Right cardiac atrium (tissue), 5 donors: Measurements from ENCODE around the gene GPR42. TPM values are rescaled to one million over a fixed set of nuclear protein-coding genes. Genes with fewer than 3 reads are reported as not detected.

ENCODE experiments used
- ATAC-seq, 2 donors: fragments of 200-7000 bp; cut with Tn5 transposase; one replicate each; pipeline versions ENCODE4 v1.8.0 to v1.9.1; 2020; ENCODE audit warnings: moderate library complexity in 2 of 2, mild to moderate bottlenecking in 1 of 2
- DNase-seq, 3 donors: peaks; one replicate each; pipeline ENCODE4 v3.0.0-alpha.2; 2020
- H3K27ac ChIP-seq: one replicate; pipeline ENCODE4 v1.5.1; 2013; ENCODE audit warnings: mild to moderate bottlenecking, low read length, control low read depth, moderate library complexity
- H3K27me3 ChIP-seq: one replicate; pipeline ENCODE4 v1.6.1; 2013; ENCODE audit not compliant: control insufficient read depth, insufficient read depth
- H3K4me1 ChIP-seq: one replicate; pipeline ENCODE4 v1.6.1; 2013; ENCODE audit warnings: low read length; ENCODE audit not compliant: control insufficient read depth, insufficient read depth
- H3K4me3 ChIP-seq: one replicate; pipeline ENCODE4 v1.5.1; 2013; ENCODE audit warnings: low read length, control low read depth
- H3K9me3 ChIP-seq: one replicate; pipeline ENCODE4 v1.6.1; 2013; ENCODE audit warnings: low read length; ENCODE audit not compliant: control insufficient read depth
- WGBS: extraction: QIAGEN DNeasy Blood & Tissue Kit; methylation state at CpG from one replicate; pipeline ENCODE4 v1.1.7; 2013; 5-methylcytosine and 5-hydroxymethylcytosine counted together
- intact Hi-C, 4 donors: fragments of 100-400 bp; cut with DNase I; formaldehyde crosslinking; loops; one replicate each; pipeline versions ENCODE4 v1.11.0 to v1.14.0; 2022 to 2023
- microRNA-seq, 2 donors: library from miRNA; unstranded; fragments of <30 nt; microRNA quantifications; one replicate each; pipeline ENCODE4 v1.2.0, GENCODE V29; 2020 to 2021
- polyA plus RNA-seq: library from polyadenylated mRNA; stranded (reverse); fragments of 200-250 nt; gene quantifications from one replicate; pipeline ENCODE4 v1.2.3, GENCODE V29; 2013
- total RNA-seq, 4 donors: library from RNA; stranded (reverse); fragmentation: NEBNext Ultra II Directional; extraction: Animal tissue kit (Norgen Biotek cat#: 25700); gene quantifications; one replicate each; pipeline ENCODE4 v1.2.1, GENCODE V29; 2021
- donor health status: healthy with polysubstance abuse.
- donor health status: DM: no; HTN: yes; CAD: no.
- donor health status: DM: no; HTN: no; CAD: no.
- donor health status: DM: no; HTN: yes; CAD: no; lungs with severe emphysema.
- donor health status: DM: yes; HTN: yes; CAD: no.

GPR42 gene
- total and polyA plus RNA-seq, 5 donors: not detected

GRCh38 chr19:35416331-35416730, 45.5 kb downstream of the GPR42 start:
- ATAC-seq: no peak
- no peaks in the 10 kb centered on the region for H3K27me3 ChIP-seq
- no peaks in the 10 kb centered on the region for H3K9me3 ChIP-seq
- no peaks in the 10 kb centered on the region for H3K4me1 ChIP-seq
- no peak for DNase-seq
- 73% methylated on average over 7 of the region's 7 CpGs for whole genome bisulfite sequencing
- no peak overlapping the region for H3K4me3 ChIP-seq
- no peak overlapping the region for H3K27ac ChIP-seq
- intact Hi-C loops: loop anchor here in 1 of 4 donors (5.0 kb wide), 1 partner anchor 51 kb away; no protein-coding TSS in a partner anchor

- WGBS: 83% methylated on average over 2 of the region's 2 CpGs
Observed at GRCh38 chr19:35417278-35417677, 46.4 kb downstream of the GPR42 start.

GRCh38 chr19:35417713-35418534, 47.1 kb downstream of the GPR42 start:
- no peak overlapping the region for H3K27ac ChIP-seq
- H3K4me3 ChIP-seq: no peak overlapping the region
- 72% methylated on average over 7 of the region's 7 CpGs for WGBS
- ATAC-seq: no peak
- intact Hi-C loops: loop anchor here in 1 of 4 donors (5.0 kb wide), 1 partner anchor 49 kb away; no protein-coding TSS in a partner anchor
- no peaks in the 10 kb centered on the region for H3K4me1 ChIP-seq
- no peaks in the 10 kb centered on the region for H3K27me3 ChIP-seq
- H3K9me3 ChIP-seq: no peaks in the 10 kb centered on the region
- DNase-seq: no peak

More at GRCh38 chr19:35417278-35417677, 46.4 kb downstream of the GPR42 start:
- ATAC-seq (no peak), DNase-seq (no peak)
- Histone ChIP-seq H3K4me3 (no peak overlapping the region), H3K9me3 (no peaks in the 10 kb centered on the region), H3K27ac (no peak overlapping the region), H3K27me3 (no peaks in the 10 kb centered on the region), H3K4me1 (no peaks in the 10 kb centered on the region)
- intact Hi-C loops: loop anchor here in 1 of 4 donors (5.0 kb wide), 1 partner anchor 50 kb away; no protein-coding TSS in a partner anchor

GRCh38 chr19:35419046-35419445, 48.2 kb downstream of the GPR42 start:
- no peak for ATAC-seq
- DNase-seq: no peak
- H3K4me3 ChIP-seq: no peak overlapping the region
- H3K27me3 ChIP-seq: no peaks in the 10 kb centered on the region
- no peaks in the 10 kb centered on the region for H3K4me1 ChIP-seq
- WGBS: 86% methylated on average over 3 of the region's 3 CpGs
- no peaks in the 10 kb centered on the region for H3K9me3 ChIP-seq
- H3K27ac ChIP-seq: no peak overlapping the region
- intact Hi-C loops: loop anchor here in 1 of 4 donors (5.0 kb wide), 1 partner anchor 48 kb away; no protein-coding TSS in a partner anchor

- no peak overlapping the region for H3K27ac ChIP-seq
- H3K4me3 ChIP-seq: no peak overlapping the region
- ATAC-seq (no peak), DNase-seq (no peak)
- H3K9me3 ChIP-seq: no peaks in the 10 kb centered on the region
- WGBS: 75% methylated on average over 5 of the region's 5 CpGs
- no peaks in the 10 kb centered on the region for H3K27me3 ChIP-seq
- intact Hi-C loops: loop anchor here in 1 of 4 donors (5.0 kb wide), 1 partner anchor 47 kb away; no protein-coding TSS in a partner anchor
- H3K4me1 ChIP-seq: no peaks in the 10 kb centered on the region
Observed at GRCh38 chr19:35419805-35420204, 48.9 kb downstream of the GPR42 start.

GRCh38 chr19:35421362-35421761, 50.5 kb downstream of the GPR42 start:
- ATAC-seq (no peak), DNase-seq (no peak)
- intact Hi-C loops: no loop called here
- Histone ChIP-seq H3K4me3 (no peak overlapping the region), H3K9me3 (no peaks in the 10 kb centered on the region), H3K27me3 (no peaks in the 10 kb centered on the region), H3K27ac (no peak overlapping the region), H3K4me1 (no peaks in the 10 kb centered on the region)
- 64% methylated on average over 11 of the region's 11 CpGs for WGBS

Small RNAs within 50 kb of the gene (microRNA-seq; reads per million reads assigned to microRNA genes)
- gene MIR5196: 0 reads per million in 2 donors

Other genes starting within 250 kb of the GPR42 start
- 10 to 100 TPM; 25.0 to 40.9 (median 32.5) TPM for gene LGI4, start 236.0 kb upstream of the GPR42 start, total RNA-seq
- gene LGI4, start 236.0 kb upstream of the GPR42 start, polyA plus RNA-seq: 35.6 TPM
- 100 to 1,000 TPM; 441 to 544 (median 499) TPM for gene FXYD1, start 232.2 kb upstream of the GPR42 start, total RNA-seq
- 289 TPM for gene FXYD1, start 232.2 kb upstream of the GPR42 start, polyA plus RNA-seq
- gene FXYD7, start 227.8 kb upstream of the GPR42 start, total RNA-seq: under 1 TPM in 1 of 4 donors, not detected in 3; 0.40 TPM
- 0.25 TPM for gene FXYD7, start 227.8 kb upstream of the GPR42 start, polyA plus RNA-seq
- 10 to 100 TPM; 22.5 to 46.3 (median 31.0) TPM for gene FXYD5, start 216.3 kb upstream of the GPR42 start, total RNA-seq
- gene FXYD5, start 216.3 kb upstream of the GPR42 start, polyA plus RNA-seq: 31.8 TPM
- gene FAM187B, start 142.3 kb upstream of the GPR42 start, total RNA-seq: not detected
- not detected for gene FAM187B, start 142.3 kb upstream of the GPR42 start, polyA plus RNA-seq
- 1 to 10 TPM; 4.6 to 8.9 (median 4.8) TPM for gene LSR, start 122.1 kb upstream of the GPR42 start, total RNA-seq
- gene LSR, start 122.1 kb upstream of the GPR42 start, polyA plus RNA-seq: 5.0 TPM
- 100 to 1,000 TPM; 182 to 270 (median 239) TPM for gene USF2, start 102.1 kb upstream of the GPR42 start, total RNA-seq
- gene USF2, start 102.1 kb upstream of the GPR42 start, polyA plus RNA-seq: 332 TPM
- gene HAMP, start 88.5 kb upstream of the GPR42 start, total RNA-seq: 100 to 1,000 TPM; 164 to 286 (median 230) TPM
- gene HAMP, start 88.5 kb upstream of the GPR42 start, polyA plus RNA-seq: 406 TPM
- gene MAG, start 78.9 kb upstream of the GPR42 start, total RNA-seq: not detected
- gene MAG, start 78.9 kb upstream of the GPR42 start, polyA plus RNA-seq: 1.3 TPM
- gene CD22, start 41.9 kb upstream of the GPR42 start, total RNA-seq: under 1 TPM; 0.54 to 0.80 (median 0.72) TPM
- gene CD22, start 41.9 kb upstream of the GPR42 start, polyA plus RNA-seq: 0.20 TPM
- gene FFAR1, start 23.2 kb upstream of the GPR42 start, total RNA-seq: not detected
- gene FFAR1, start 23.2 kb upstream of the GPR42 start, polyA plus RNA-seq: not detected
- under 1 TPM in 1 of 4 donors, not detected in 3; 0.31 TPM for gene FFAR3, start 12.6 kb upstream of the GPR42 start, total RNA-seq
- gene FFAR3, start 12.6 kb upstream of the GPR42 start, polyA plus RNA-seq: 0.05 TPM
- under 1 TPM in 3 of 4 donors, not detected in 1; 0.28 to 0.63 (median 0.44) TPM for gene FFAR2, start 77.2 kb downstream of the GPR42 start, total RNA-seq
- 0.11 TPM for gene FFAR2, start 77.2 kb downstream of the GPR42 start, polyA plus RNA-seq
- not detected for gene KRTDAP, start 119.4 kb downstream of the GPR42 start, total RNA-seq
- gene KRTDAP, start 119.4 kb downstream of the GPR42 start, polyA plus RNA-seq: 0.29 TPM
- 10 to 100 TPM in 3 of 4 donors, 1 to 10 TPM in 1; 9.1 to 23.4 (median 15.7) TPM for gene DMKN, start 142.6 kb downstream of the GPR42 start, total RNA-seq
- 22.8 TPM for gene DMKN, start 142.6 kb downstream of the GPR42 start, polyA plus RNA-seq
- not detected for gene SBSN, start 157.2 kb downstream of the GPR42 start, total RNA-seq
- gene SBSN, start 157.2 kb downstream of the GPR42 start, polyA plus RNA-seq: not detected
- gene GAPDHS, start 162.4 kb downstream of the GPR42 start, total RNA-seq: not detected
- not detected for gene GAPDHS, start 162.4 kb downstream of the GPR42 start, polyA plus RNA-seq
- 10 to 100 TPM; 77.3 to 94.8 (median 85.0) TPM for gene TMEM147, start 174.6 kb downstream of the GPR42 start, total RNA-seq
- 140 TPM for gene TMEM147, start 174.6 kb downstream of the GPR42 start, polyA plus RNA-seq
- gene ATP4A, start 192.6 kb downstream of the GPR42 start, total RNA-seq: not detected
- not detected for gene ATP4A, start 192.6 kb downstream of the GPR42 start, polyA plus RNA-seq
- not detected for gene PMIS2, start 215.1 kb downstream of the GPR42 start, total RNA-seq
- not detected for gene PMIS2, start 215.1 kb downstream of the GPR42 start, polyA plus RNA-seq
- gene HAUS5, start 241.7 kb downstream of the GPR42 start, total RNA-seq: 1 to 10 TPM; 3.1 to 5.6 (median 4.8) TPM
- 4.5 TPM for gene HAUS5, start 241.7 kb downstream of the GPR42 start, polyA plus RNA-seq